Left colon (tissue), 2 donors: ENCODE results near the gene RBM26. TPM values are rescaled to one million over a fixed set of nuclear protein-coding genes. Genes with fewer than 3 reads are reported as not detected.

Source experiments
- ATAC-seq: fragments of 200-7000 bp; cut with Tn5 transposase; one replicate; pipeline ENCODE4 v1.9.1; 2020; ENCODE audit warnings: mild to moderate bottlenecking, moderate library complexity
- DNase-seq, 2 donors: peaks; one replicate each; pipeline ENCODE4 v3.0.0-alpha.2; 2020
- intact Hi-C, 2 donors: fragments of 100-400 bp; cut with DNase I in 1 of 2; cut with micrococcal nuclease in 1 of 2; formaldehyde crosslinking; loops; one replicate each; pipeline versions ENCODE4 v1.11.2 to v1.14.0; 2022; cut with DNase I, micrococcal nuclease
- total RNA-seq, 2 donors: library from RNA; stranded (reverse); fragmentation: NEBNext Ultra II Directional; extraction: Animal tissue kit (Norgen Biotek cat#: 25700); gene quantifications; one replicate each; pipeline ENCODE4 v1.2.1, GENCODE V29; 2021
- donor health status: DM: no; HTN: no; CAD: no.
- donor health status: DM: yes; HTN: yes; CAD: no.

Gene RBM26
- total RNA-seq, 2 donors from 2014 or later, result 28.6 to 32.8 TPM

GRCh38 chr13:79398127-79398526 is 7.9 kb downstream of the RBM26 start:
- intact Hi-C loops, result no loop called here
- no peak for DNase-seq
- ATAC-seq, result no peak

- no peak for ATAC-seq
- DNase-seq, result no peak
- intact Hi-C loops, result no loop called here
Measured at GRCh38 chr13:79395881-79396280, 10.2 kb downstream of the RBM26 start.

- DNase-seq, result peak in 1 of 2 donors; percentile 30
- ATAC-seq, result peak; percentile 24
- intact Hi-C loops, result no loop called here
Measured at GRCh38 chr13:79393564-79394249, 12.3 kb downstream of the RBM26 start.

GRCh38 chr13:79392882-79393563 is 13.0 kb downstream of the RBM26 start:
- ATAC-seq, result peak; percentile 30
- no peak for DNase-seq
- intact Hi-C loops, result no loop called here

- DNase-seq (no peak), ATAC-seq (no peak)
- intact Hi-C loops, result no loop called here
Measured at GRCh38 chr13:79389026-79389425, 17.0 kb downstream of the RBM26 start.

- DNase-seq, result no peak
- intact Hi-C loops, result no loop called here
- ATAC-seq, result no peak
Measured at GRCh38 chr13:79387853-79388252, 18.2 kb downstream of the RBM26 start.

- no peak for DNase-seq
- intact Hi-C loops, result no loop called here
- no peak for ATAC-seq
Measured at GRCh38 chr13:79386125-79386826, 19.8 kb downstream of the RBM26 start.

GRCh38 chr13:79385694-79386093 is 20.4 kb downstream of the RBM26 start:
- intact Hi-C loops, result no loop called here
- DNase-seq (no peak), ATAC-seq (no peak)

GRCh38 chr13:79384022-79384610 is 21.9 kb downstream of the RBM26 start:
- intact Hi-C loops, result no loop called here
- ATAC-seq (peak; percentile 83), DNase-seq (peak in 1 of 2 donors; percentile 37)

- DNase-seq (no peak), ATAC-seq (peak; percentile 30)
- intact Hi-C loops, result no loop called here
Measured at GRCh38 chr13:79382545-79383275, 23.3 kb downstream of the RBM26 start.

GRCh38 chr13:79380997-79381396 is 25.1 kb downstream of the RBM26 start:
- DNase-seq, result no peak
- intact Hi-C loops, result no loop called here
- peak; percentile 78 for ATAC-seq

GRCh38 chr13:79379274-79379673 is 26.8 kb downstream of the RBM26 start:
- intact Hi-C loops, result no loop called here
- no peak for DNase-seq
- ATAC-seq, result no peak

- intact Hi-C loops, result no loop called here
- ATAC-seq (no peak), DNase-seq (no peak)
Measured at GRCh38 chr13:79376843-79377242, 29.2 kb downstream of the RBM26 start.

GRCh38 chr13:79374578-79374977 is 31.5 kb downstream of the RBM26 start:
- intact Hi-C loops, result no loop called here
- ATAC-seq (no peak), DNase-seq (no peak)

- intact Hi-C loops, result no loop called here
- no peak for ATAC-seq
- DNase-seq, result no peak
Measured at GRCh38 chr13:79373916-79374315, 32.1 kb downstream of the RBM26 start.

GRCh38 chr13:79369226-79369625 is 36.8 kb downstream of the RBM26 start:
- ATAC-seq, result no peak
- no peak for DNase-seq
- intact Hi-C loops, result no loop called here

GRCh38 chr13:79365981-79366380 is 40.1 kb downstream of the RBM26 start:
- no peak for DNase-seq
- intact Hi-C loops, result no loop called here
- no peak for ATAC-seq

- intact Hi-C loops, result no loop called here
- DNase-seq (no peak), ATAC-seq (no peak)
Measured at GRCh38 chr13:79361299-79361698, 44.8 kb downstream of the RBM26 start.

- ATAC-seq, result no peak
- intact Hi-C loops, result no loop called here
Measured at GRCh38 chr13:79360095-79360494, 46.0 kb downstream of the RBM26 start.

More at GRCh38 chr13:79360095-79360494, 46.0 kb downstream of the RBM26 start:
- no peak for DNase-seq
